Fibroblast of upper back skin (primary cell): Measurements from ENCODE around the gene CLHC1.
"Not testable (repeated sequence)": the region's sequence is repeated elsewhere in the genome, so short reads cannot be mapped to it uniquely, and the experiment has no call there.

ENCODE experiments used
- DNase-seq: peaks from one replicate; pipeline ENCODE4 v3.0.0-alpha.2; 2013

CLHC1 gene

GRCh38 chr2:55133467-55134315 lies 98.4 kb downstream of the CLHC1 start:
- peak; percentile 70 for DNase-seq

- DNase-seq: no peak
These were observed 101.2 kb downstream of the CLHC1 start for GRCh38 chr2:55130849-55131248.

- DNase-seq: not testable (repeated sequence)
These were observed 105.5 kb downstream of the CLHC1 start for GRCh38 chr2:55126643-55127042.
